HEK293T (cell line): ENCODE measurements around the gene HAS3.
"Not testable (repeated sequence)": the region's sequence is repeated elsewhere in the genome, so short reads cannot be mapped to it uniquely, and the experiment has no call there.

Source experiments
- CTCF ChIA-PET: fragments of 350-600 bp; formaldehyde crosslinking; extraction: SDS; loops from one replicate; lab custom pipeline; 2021; ENCODE audit warnings: antibody characterized with exemption, inconsistent platforms; lab: Yijun Ruan, JAX
- POLR2A ChIA-PET: fragments of 350-600 bp; formaldehyde crosslinking; extraction: SDS; loops from one replicate; lab custom pipeline; 2020; ENCODE audit warnings: antibody characterized with exemption, inconsistent platforms; lab: Yijun Ruan, JAX
- DNase-seq: peaks from one replicate; pipeline ENCODE4 v3.0.0; 2012; ENCODE audit warnings: mixed read lengths; ENCODE audit errors: extremely low spot score
- ARNT ChIP-seq: fragments of 450-650 bp; IDR thresholded peaks from 2 replicates; pipeline ENCODE4 v1.6.1; 2017; ENCODE audit warnings: mild to moderate bottlenecking
- BHLHE40 ChIP-seq: fragments of 450-650 bp; IDR thresholded peaks from 2 replicates; pipeline ENCODE4 v1.6.1; 2016; ENCODE audit warnings: mild to moderate bottlenecking, moderate library complexity, borderline replicate concordance
- CTBP1 ChIP-seq: fragments of 450-650 bp; IDR thresholded peaks from 2 replicates; pipeline ENCODE4 v1.6.1; 2016; ENCODE audit warnings: borderline replicate concordance
- ELF4 ChIP-seq: fragments of 450-650 bp; IDR thresholded peaks from 2 replicates; pipeline ENCODE4 v1.6.1; 2017; ENCODE audit warnings: antibody characterized with exemption
- FOXA1 ChIP-seq: fragments of 450-650 bp; IDR thresholded peaks from 2 replicates; pipeline ENCODE4 v1.6.1; 2016; ENCODE audit warnings: mild to moderate bottlenecking
- FOXK2 ChIP-seq: fragments of 450-650 bp; IDR thresholded peaks from 2 replicates; pipeline ENCODE4 v1.6.1; 2016; ENCODE audit warnings: mild to moderate bottlenecking
- FOXM1 ChIP-seq: fragments of 450-650 bp; IDR thresholded peaks from 2 replicates; pipeline ENCODE4 v1.6.1; 2017; ENCODE audit warnings: mild to moderate bottlenecking, borderline replicate concordance
- HDGF ChIP-seq: fragments of 450-650 bp; IDR thresholded peaks from 2 replicates; pipeline ENCODE4 v1.6.1; 2017; ENCODE audit warnings: antibody characterized with exemption, borderline replicate concordance
- L3MBTL2 ChIP-seq: fragments of 450-650 bp; conservative IDR thresholded peaks from 2 replicates; pipeline ENCODE4 v1.6.1; 2016; ENCODE audit warnings: mild to moderate bottlenecking
- LEF1 ChIP-seq: fragments of 450-650 bp; IDR thresholded peaks from 2 replicates; pipeline ENCODE4 v1.6.1; 2017; ENCODE audit warnings: mild to moderate bottlenecking, borderline replicate concordance
- NFRKB ChIP-seq: fragments of 450-650 bp; IDR thresholded peaks from 2 replicates; pipeline ENCODE4 v1.6.1; 2016; ENCODE audit warnings: mild to moderate bottlenecking, moderate library complexity
- SP1 ChIP-seq: fragments of 450-650 bp; IDR thresholded peaks from 2 replicates; pipeline ENCODE4 v1.6.1; 2017
- SUZ12 ChIP-seq: fragments of 450-650 bp; IDR thresholded peaks from 2 replicates; pipeline ENCODE4 v1.6.1; 2016; ENCODE audit warnings: mild to moderate bottlenecking
- TARDBP ChIP-seq: fragments of 450-650 bp; IDR thresholded peaks from 2 replicates; pipeline ENCODE4 v1.6.1; 2016
- ZNF384 ChIP-seq: fragments of 450-650 bp; IDR thresholded peaks from 2 replicates; pipeline ENCODE4 v1.6.1; 2016
- TF ChIP-seq, protein P1 (sequence below): fragments of 450-650 bp; IDR thresholded peaks from 2 replicates; pipeline ENCODE4 v1.6.1; 2016

Gene HAS3

DNA sequence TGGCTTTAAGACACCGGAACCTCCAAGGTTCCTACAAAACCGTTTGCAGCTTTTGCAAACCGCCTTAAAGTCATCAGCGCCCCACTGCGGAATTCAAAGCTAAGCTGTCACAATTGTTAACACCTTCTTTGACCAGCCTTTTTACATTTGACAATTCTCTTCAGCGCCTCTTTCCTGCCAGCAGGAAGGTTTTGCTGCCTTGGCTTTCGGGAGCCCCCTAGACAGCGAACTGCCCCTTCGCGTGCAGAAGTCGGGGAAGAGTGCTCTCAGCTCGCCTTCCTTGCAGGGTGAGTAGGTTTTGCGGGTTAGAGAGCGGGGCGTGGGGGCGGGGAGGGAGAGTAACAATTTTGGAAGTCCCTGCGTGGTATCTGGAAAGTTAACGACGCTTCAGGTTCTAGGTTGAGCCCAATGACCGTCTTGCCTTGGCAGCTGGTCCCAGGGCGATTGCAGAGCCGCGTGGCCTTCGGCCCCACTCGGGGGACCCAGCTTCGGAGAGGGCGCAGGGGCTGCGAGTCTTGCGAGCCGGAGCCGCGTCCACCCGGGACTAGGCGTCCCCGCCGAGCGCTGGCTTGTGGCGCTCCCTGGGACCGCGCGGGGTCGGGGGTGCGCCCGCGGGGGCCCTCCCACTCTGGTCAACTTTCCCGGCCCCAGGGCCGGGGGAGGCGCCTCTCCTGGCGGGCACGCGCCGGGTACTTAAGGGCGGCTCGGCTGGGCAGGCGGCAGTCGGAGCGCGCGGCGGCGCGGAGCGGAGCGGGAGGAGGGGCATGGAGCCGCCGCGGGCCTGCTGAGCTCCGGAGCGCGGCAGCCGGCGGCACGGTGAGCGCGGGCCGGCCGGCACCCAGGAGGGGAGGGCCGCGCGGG lies at the start of gene HAS3:
HAS3 (plus strand) TSS at position 153 of the 861 bp plus-strand sequence. CDS start 3,743 bp downstream, outside the sequence.
- ChIA-PET CTCF (interaction anchor here (0.7 to 1.2 kb wide), 2 partner anchors 18 to 22 kb away, joined by 3 to 4 read pairs; no protein-coding TSS in a partner anchor), POLR2A (no interaction called here)
- peak; percentile 67 for DNase-seq
- no peak for TF ChIP-seq ELF4
- peak; percentile 61 for TF ChIP-seq L3MBTL2

GRCh38 chr16:69055980-69056379 lies 49.5 kb upstream of the HAS3 start:
- POLR2A ChIA-PET: no interaction called here
- no peak for TF ChIP-seq FOXA1
- no peak for TF ChIP-seq FOXM1
- TF ChIP-seq, protein P1, sequence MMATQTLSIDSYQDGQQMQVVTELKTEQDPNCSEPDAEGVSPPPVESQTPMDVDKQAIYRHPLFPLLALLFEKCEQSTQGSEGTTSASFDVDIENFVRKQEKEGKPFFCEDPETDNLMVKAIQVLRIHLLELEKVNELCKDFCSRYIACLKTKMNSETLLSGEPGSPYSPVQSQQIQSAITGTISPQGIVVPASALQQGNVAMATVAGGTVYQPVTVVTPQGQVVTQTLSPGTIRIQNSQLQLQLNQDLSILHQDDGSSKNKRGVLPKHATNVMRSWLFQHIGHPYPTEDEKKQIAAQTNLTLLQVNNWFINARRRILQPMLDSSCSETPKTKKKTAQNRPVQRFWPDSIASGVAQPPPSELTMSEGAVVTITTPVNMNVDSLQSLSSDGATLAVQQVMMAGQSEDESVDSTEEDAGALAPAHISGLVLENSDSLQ: no peak
- no peak for TF ChIP-seq CTBP1
- TF ChIP-seq SP1: no peak
- no peak for TF ChIP-seq ELF4
- no peak for DNase-seq
- CTCF ChIA-PET: no interaction called here

DNA sequence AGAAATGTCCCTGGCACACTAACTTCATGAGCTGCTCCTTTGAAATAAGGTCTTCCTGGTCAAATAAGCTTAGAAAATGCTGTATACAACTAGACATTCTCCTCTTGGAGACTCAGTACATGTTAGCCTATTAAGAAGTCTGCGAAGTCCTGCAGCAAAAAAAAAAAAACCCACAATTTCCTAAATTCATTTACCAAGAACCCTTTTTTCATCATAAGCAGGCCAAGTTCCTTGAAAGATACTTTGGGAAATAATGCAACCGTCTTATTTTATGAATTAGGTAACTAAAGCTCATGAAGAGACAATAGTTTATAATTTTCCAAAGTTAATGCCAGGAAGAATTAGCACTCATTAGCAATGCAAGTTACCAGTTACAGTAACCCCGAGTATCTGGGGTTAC lies 49.0 kb upstream of the HAS3 start:
- DNase-seq: no peak
- ChIA-PET POLR2A (no interaction called here), CTCF (no interaction called here)
- TF ChIP-seq HDGF (no peak), LEF1 (no peak), FOXM1 (no peak), ELF4 (no peak)

DNA sequence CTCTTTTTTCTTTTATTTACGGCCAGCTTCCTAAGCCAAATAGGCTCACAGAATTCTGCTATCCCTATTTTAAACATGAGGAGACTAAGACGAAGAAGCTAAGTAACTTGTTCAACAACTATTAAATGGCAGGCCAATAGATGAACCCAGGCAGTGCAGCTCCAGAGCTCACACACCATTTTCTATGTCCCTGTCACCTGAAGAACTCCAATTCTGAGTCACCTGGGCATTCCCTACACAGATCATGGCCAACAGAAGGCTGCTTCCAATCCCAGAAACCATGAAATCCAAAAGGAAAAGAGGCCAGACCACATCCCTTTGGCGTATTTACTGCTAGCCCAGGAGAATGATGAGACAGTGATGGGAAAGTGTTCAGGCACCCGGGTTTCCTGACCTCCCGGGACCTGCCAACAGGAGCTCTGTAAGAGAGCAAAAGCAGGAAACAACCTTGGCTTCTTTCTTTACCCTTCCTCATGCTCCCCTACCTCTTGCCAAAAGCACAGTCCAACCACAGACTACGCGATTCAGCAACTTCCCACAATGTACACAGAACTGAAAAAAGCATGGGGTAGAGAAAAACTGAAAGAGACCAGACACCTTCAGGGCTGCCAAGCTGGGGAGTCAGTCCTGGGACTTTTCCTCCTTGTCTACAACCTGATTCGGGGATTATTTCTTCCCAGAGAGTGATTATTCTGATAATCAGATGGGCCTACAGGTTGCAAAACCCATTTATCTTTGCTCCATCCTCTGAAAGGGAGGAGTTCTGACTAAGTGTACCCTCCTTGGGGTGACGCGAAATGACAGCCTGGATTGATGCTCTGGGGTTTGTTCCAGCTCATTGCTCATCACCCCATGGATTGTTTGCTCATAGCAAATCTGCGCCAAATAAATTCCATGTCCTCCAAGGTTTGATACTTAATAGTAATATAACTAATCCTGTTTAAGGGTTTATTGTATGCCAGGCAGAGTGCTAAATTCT lies 47.8 kb upstream of the HAS3 start:
- TF ChIP-seq ZNF384: no peak
- ChIA-PET CTCF (no interaction called here), POLR2A (no interaction called here)
- no peak for DNase-seq

DNA sequence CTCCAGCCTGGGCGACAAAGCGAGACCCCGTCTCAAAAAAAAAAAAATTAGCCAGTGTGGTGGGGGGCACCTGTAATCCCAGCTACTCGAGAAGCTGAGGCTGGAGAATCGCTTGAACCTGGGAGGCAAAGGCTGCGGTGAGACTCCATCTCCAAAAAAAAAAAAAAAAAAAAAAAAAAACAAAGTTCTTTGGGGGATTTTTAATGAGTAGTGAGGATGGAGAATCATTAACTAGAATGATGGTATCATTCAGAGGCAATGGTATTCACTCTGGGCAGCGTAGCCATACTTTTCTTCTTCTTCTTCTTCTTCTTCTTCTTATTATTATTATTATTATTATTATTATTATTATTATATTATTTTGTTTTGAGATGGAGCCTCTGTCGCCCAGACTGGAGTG lies 42.0 kb upstream of the HAS3 start:
- DNase-seq, POLR2A ChIA-PET, CTCF ChIA-PET: not testable (repeated sequence)

- TF ChIP-seq FOXA1 (no peak), L3MBTL2 (no peak), ZNF384 (no peak), LEF1 (no peak), ARNT (no peak), CTBP1 (no peak), TARDBP (no peak), SUZ12 (no peak), FOXM1 (no peak), FOXK2 (no peak), NFRKB (no peak), SP1 (no peak), BHLHE40 (no peak), HDGF (no peak), ELF4 (no peak)
- TF ChIP-seq, protein P1: no peak
- CTCF ChIA-PET: no interaction called here
- POLR2A ChIA-PET: no interaction called here
- DNase-seq: no peak
These were observed 41.2 kb upstream of the HAS3 start for GRCh38 chr16:69064124-69064763.

- DNase-seq: no peak
- no peak for TF ChIP-seq LEF1
- no peak for TF ChIP-seq ELF4
- TF ChIP-seq FOXM1: no peak
- no peak for TF ChIP-seq NFRKB
- TF ChIP-seq CTBP1: no peak
- no peak for TF ChIP-seq SP1
- TF ChIP-seq FOXK2: no peak
- TF ChIP-seq FOXA1: no peak
- TF ChIP-seq SUZ12: no peak
- TF ChIP-seq, protein P1: no peak
- no peak for TF ChIP-seq L3MBTL2
- TF ChIP-seq TARDBP: no peak
- no peak for TF ChIP-seq HDGF
- ChIA-PET POLR2A (no interaction called here), CTCF (no interaction called here)
These were observed 40.6 kb upstream of the HAS3 start for GRCh38 chr16:69064764-69065313.
